RWPE2 (cell line): Measurements from ENCODE around the gene CDC42SE1.

Experiments used
- ATAC-seq: fragments of 200-7000 bp; cut with Tn5 transposase; 3 replicates; pipeline ENCODE4 v1.9.1; 2021; ENCODE audit warnings: low read depth
- DNase-seq: peaks from one replicate; pipeline ENCODE4 v3.0.0-alpha.2; 2020; ENCODE audit warnings: low spot score
- H3K27ac ChIP-seq: fragments of 450-650 bp; 2 replicates; pipeline ENCODE4 v1.5.1; 2017; ENCODE audit warnings: mild to moderate bottlenecking; ENCODE audit not compliant: poor library complexity, severe bottlenecking
- H3K27me3 ChIP-seq: fragments of 250-450 bp; sonication (Bioruptor Pico); 2 replicates; pipeline ENCODE4 v1.5.1; 2021; ENCODE audit warnings: mild to moderate bottlenecking, moderate library complexity; ENCODE audit not compliant: insufficient read depth, poor library complexity, severe bottlenecking
- H3K36me3 ChIP-seq: fragments of 250-450 bp; sonication (Bioruptor Pico); 2 replicates; pipeline ENCODE4 v1.5.1; 2020; ENCODE audit warnings: low read depth, mild to moderate bottlenecking, moderate library complexity
- H3K4me1 ChIP-seq: fragments of 250-450 bp; sonication (Bioruptor Pico); 2 replicates; pipeline ENCODE4 v1.5.1; 2021; ENCODE audit warnings: mild to moderate bottlenecking, moderate library complexity; ENCODE audit not compliant: insufficient read depth, poor library complexity, severe bottlenecking
- H3K4me3 ChIP-seq: fragments of 250-450 bp; sonication (Bioruptor Pico); 2 replicates; pipeline ENCODE4 v1.5.1; 2021; ENCODE audit warnings: mild to moderate bottlenecking, moderate library complexity; ENCODE audit not compliant: severe bottlenecking
- H3K9me3 ChIP-seq: fragments of 250-450 bp; sonication (Bioruptor Pico); 2 replicates; pipeline ENCODE4 v1.5.1; 2021; ENCODE audit warnings: mild to moderate bottlenecking, moderate library complexity; ENCODE audit not compliant: severe bottlenecking
- TF ChIP-seq, protein P1 (sequence below): fragments of 450-650 bp; IDR thresholded peaks from one replicate; pipeline ENCODE4 v1.5.1; 2017; ENCODE audit warnings: mild to moderate bottlenecking, moderate library complexity; ENCODE audit not compliant: poor library complexity, severe bottlenecking

The CDC42SE1 gene

DNA sequence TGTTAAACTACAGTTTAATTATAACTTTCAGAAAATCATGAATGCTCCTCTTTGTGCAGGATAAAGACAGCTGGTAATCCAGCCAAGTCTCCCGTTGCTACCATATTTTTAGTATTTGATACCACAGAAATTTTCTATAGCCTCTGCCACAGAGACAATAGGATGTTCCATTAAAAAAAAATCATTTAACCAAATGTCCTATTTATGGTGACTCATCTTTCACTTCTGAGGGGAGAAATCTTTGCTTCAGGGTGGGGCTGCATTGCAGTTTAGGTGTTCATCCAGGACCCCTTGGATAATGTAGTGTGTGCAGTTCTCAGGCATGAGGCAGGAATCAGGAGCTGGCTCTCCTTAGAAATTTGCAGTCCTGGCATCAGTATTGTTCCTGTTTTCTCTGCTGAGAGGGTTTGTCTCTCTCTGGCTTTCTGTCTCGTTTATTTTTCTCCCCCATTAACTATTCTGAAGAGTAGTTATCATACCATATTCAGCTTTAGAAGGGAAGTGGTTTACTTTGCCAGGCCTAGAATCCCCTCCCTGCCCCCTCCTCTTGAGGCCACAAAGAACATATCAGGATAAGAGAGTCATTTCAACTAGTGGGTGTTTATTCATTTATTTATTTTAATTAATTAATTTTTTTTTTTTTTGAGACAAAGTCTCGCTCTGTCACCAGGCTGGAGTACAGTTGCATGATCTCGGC is 48.1 kb downstream of the CDC42SE1 start:
- TF ChIP-seq, protein P1, sequence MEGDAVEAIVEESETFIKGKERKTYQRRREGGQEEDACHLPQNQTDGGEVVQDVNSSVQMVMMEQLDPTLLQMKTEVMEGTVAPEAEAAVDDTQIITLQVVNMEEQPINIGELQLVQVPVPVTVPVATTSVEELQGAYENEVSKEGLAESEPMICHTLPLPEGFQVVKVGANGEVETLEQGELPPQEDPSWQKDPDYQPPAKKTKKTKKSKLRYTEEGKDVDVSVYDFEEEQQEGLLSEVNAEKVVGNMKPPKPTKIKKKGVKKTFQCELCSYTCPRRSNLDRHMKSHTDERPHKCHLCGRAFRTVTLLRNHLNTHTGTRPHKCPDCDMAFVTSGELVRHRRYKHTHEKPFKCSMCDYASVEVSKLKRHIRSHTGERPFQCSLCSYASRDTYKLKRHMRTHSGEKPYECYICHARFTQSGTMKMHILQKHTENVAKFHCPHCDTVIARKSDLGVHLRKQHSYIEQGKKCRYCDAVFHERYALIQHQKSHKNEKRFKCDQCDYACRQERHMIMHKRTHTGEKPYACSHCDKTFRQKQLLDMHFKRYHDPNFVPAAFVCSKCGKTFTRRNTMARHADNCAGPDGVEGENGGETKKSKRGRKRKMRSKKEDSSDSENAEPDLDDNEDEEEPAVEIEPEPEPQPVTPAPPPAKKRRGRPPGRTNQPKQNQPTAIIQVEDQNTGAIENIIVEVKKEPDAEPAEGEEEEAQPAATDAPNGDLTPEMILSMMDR, result no peak

DNA sequence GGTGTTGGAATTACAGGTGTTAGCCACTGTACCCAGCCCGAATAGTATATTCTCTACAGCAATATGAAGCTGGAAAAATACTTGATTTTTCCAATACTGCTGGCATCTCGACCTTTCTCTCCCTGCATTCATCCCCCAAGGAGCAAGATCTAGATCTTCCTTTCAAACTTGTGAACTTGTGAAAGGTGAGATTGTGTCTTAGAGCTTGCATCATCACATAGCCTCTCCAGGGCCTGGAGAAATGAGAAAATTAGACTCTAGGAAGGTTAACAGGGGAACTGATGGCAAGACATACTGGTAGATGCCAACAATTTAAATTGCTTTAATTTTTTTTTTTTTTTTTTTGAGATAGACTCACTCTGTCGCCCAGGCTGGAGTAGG is 49.1 kb downstream of the CDC42SE1 start:
- no peaks in the 10 kb centered on the region for H3K9me3 ChIP-seq
- H3K4me3 ChIP-seq, result no peak overlapping the region
- peaks cover 7% of the 10 kb centered on the region for H3K4me1 ChIP-seq
- H3K27ac ChIP-seq, result no peak overlapping the region
- H3K36me3 ChIP-seq, result no peaks in the 10 kb centered on the region; the same call in 1 of the 2 replicates
- TF ChIP-seq, protein P1, result no peak
- no peaks in the 10 kb centered on the region for H3K27me3 ChIP-seq
- ATAC-seq (no peak), DNase-seq (no peak)

More for the DNA sequence above, 48.1 kb downstream of the CDC42SE1 start:
- Histone ChIP-seq H3K9me3 (no peaks in the 10 kb centered on the region), H3K4me1 (peaks cover 7% of the 10 kb centered on the region), H3K27ac (no peak overlapping the region), H3K27me3 (no peaks in the 10 kb centered on the region), H3K36me3 (no peaks in the 10 kb centered on the region; the same call in 1 of the 2 replicates), H3K4me3 (no peak overlapping the region)
- DNase-seq (no peak), ATAC-seq (no peak)

DNA sequence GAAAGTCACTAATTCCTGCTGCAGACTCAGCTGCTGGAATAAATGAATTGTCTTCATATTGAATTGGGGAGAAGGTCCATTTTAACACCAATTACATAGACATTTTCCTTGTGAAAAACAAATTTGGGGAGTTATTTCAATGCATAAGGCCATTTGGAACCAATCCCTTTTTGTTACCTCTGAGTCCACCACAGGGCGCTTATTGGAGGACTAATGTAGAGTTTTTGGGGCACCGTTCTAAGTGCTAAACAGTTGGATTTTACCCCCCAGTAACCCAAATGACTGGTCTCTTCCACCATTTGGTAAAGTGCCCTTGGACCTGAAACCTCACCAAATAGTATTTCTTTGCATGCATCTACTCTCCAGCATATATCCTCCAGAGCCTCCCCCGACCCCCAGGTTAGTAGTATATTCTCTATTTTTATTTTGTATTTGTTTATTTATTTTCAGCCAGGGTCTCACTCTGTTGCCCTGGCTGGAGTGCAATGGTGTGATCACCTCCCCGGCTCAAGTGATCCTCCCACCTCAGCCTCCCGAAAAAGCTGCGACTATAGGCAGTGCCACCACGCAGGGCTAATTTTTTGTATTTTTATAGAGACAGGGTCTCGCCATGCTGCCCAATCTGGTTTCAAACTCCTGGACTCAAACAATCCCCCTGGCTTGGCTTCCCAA is 49.6 kb downstream of the CDC42SE1 start:
- Histone ChIP-seq H3K27me3 (no peaks in the 10 kb centered on the region), H3K36me3 (no peaks in the 10 kb centered on the region; the same call in 1 of the 2 replicates), H3K4me1 (peaks cover 11% of the 10 kb centered on the region), H3K9me3 (no peaks in the 10 kb centered on the region), H3K27ac (no peak overlapping the region), H3K4me3 (no peak overlapping the region)
- TF ChIP-seq, protein P1, result no peak
- DNase-seq (no peak), ATAC-seq (no peak)

DNA sequence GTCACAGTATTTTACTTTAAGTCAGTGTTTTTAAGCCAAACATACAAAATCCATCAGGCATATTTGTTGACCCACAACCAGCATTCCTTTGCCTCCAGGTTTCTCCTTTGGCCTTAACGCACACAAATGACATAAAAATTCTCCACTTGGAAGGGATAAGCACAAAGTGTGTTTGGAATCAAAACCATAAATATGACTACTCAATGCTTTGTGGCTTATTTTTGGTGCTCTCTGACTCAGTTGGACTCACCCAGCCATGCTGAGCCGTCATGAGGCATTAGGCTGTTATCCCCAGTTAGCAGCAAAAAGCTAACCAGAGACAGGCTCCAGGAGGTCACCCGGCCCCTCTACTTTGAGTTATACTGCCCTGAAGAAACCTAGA is 50.2 kb downstream of the CDC42SE1 start:
- H3K27ac ChIP-seq, result peak overlapping the region; percentile 75
- TF ChIP-seq, protein P1, result no peak
- H3K4me1 ChIP-seq, result peaks cover 15% of the 10 kb centered on the region
- no peaks in the 10 kb centered on the region for H3K27me3 ChIP-seq
- no peaks in the 10 kb centered on the region for H3K9me3 ChIP-seq
- DNase-seq (no peak), ATAC-seq (no peak)
- peak overlapping the region; percentile 61 for H3K4me3 ChIP-seq
- no peaks in the 10 kb centered on the region; the same call in 1 of the 2 replicates for H3K36me3 ChIP-seq
